Measurements from ENCODE around the gene PSMG4.

Gene PSMG4, protein sequence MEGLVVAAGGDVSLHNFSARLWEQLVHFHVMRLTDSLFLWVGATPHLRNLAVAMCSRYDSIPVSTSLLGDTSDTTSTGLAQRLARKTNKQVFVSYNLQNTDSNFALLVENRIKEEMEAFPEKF

GRCh38 chr6:3258720-3259490, at the start of gene PSMG4:
TSS of gene PSMG4 (plus strand) at chr6:3258947. CDS start at chr6:3259023, 76 bp downstream.
- peaks cover 24% of the 10 kb centered on the region for H3K36me3 ChIP-seq (ENCODE audit: low read depth)
- ATAC-seq (ENCODE audit: low read depth) (peak; percentile 86), DNase-seq (ENCODE audit: low spot score) (peak; percentile 90)
- no peaks in the 10 kb centered on the region for H3K27me3 ChIP-seq (ENCODE audit: insufficient read depth, poor library complexity, severe bottlenecking)
- peak within 1 kb of the TSS; percentile 45 for H3K27ac ChIP-seq (ENCODE audit: poor library complexity, severe bottlenecking)
- H3K9me3 ChIP-seq (ENCODE audit: severe bottlenecking) = no peaks in the 10 kb centered on the region
- no peak for TF ChIP-seq CTCF (IDR thresholded peaks at IDR 0.05; ENCODE audit: poor library complexity, severe bottlenecking)
- peak within 1 kb of the TSS; percentile 69 for H3K4me3 ChIP-seq (ENCODE audit: severe bottlenecking)
- peaks cover 7% of the 10 kb centered on the region for H3K4me1 ChIP-seq (ENCODE audit: insufficient read depth, poor library complexity, severe bottlenecking)

DNA sequence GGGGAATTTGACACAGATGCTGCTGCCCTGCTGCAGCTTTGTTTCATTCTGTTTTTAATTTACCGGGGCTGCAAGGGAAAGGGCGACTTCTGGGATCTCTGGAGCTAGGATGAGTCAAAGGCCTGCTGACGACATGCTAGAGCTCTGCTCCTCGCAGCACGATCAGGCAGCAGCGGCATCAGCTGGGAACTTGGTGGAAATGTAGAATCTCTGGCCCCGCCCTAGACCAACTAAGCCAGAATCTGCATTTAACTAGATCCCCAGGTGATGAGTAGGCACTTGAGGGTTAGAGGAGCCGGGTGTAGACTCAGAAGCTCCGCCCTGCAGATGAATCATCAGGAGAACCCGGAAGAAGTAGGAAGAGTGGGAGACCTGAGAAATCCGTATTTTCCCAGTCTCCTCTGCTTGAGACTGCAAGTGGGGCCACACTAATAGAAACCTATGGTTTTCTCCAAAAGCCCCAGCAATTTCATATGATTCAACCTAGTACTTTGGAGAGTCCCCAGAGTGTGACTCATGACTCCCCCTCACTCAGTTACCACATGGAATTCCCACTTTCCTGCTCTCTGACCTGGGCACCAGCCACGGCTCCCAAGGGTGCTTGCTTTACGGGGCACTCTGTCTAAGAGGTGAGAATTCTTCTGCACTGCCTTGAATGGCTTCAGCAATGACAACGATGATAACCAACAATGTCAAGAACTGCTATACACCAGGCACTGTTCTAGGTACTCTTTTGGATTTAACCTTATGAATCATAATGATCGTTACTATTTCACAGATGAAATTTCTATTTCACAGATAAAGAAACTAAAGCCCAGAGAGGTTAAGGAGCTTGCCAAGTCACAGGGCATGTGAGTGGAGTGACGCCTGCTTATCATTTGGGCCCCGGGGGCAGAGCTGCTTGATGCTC, 49.4 kb upstream of the PSMG4 start:
- Histone ChIP-seq H3K4me3 (ENCODE audit: severe bottlenecking) (no peak overlapping the region), H3K36me3 (ENCODE audit: low read depth) (no peaks in the 10 kb centered on the region), H3K9me3 (ENCODE audit: severe bottlenecking) (no peaks in the 10 kb centered on the region), H3K27me3 (ENCODE audit: insufficient read depth, poor library complexity, severe bottlenecking) (no peaks in the 10 kb centered on the region), H3K27ac (ENCODE audit: poor library complexity, severe bottlenecking) (peak overlapping the region; percentile 47), H3K4me1 (ENCODE audit: insufficient read depth, poor library complexity, severe bottlenecking) (peaks cover 23% of the 10 kb centered on the region)
- peak; percentile 55 for TF ChIP-seq CTCF (IDR thresholded peaks at IDR 0.05; ENCODE audit: poor library complexity, severe bottlenecking)
- peak; percentile 97 for ATAC-seq (ENCODE audit: low read depth)
- DNase-seq (ENCODE audit: low spot score) = peak; percentile 95

- Histone ChIP-seq H3K4me3 (ENCODE audit: severe bottlenecking) (no peak overlapping the region), H3K27ac (ENCODE audit: poor library complexity, severe bottlenecking) (peak overlapping the region; percentile 47), H3K4me1 (ENCODE audit: insufficient read depth, poor library complexity, severe bottlenecking) (peaks cover 23% of the 10 kb centered on the region), H3K9me3 (ENCODE audit: severe bottlenecking) (no peaks in the 10 kb centered on the region), H3K27me3 (ENCODE audit: insufficient read depth, poor library complexity, severe bottlenecking) (no peaks in the 10 kb centered on the region), H3K36me3 (ENCODE audit: low read depth) (no peaks in the 10 kb centered on the region)
- DNase-seq (ENCODE audit: low spot score) (no peak), ATAC-seq (ENCODE audit: low read depth) (no peak)
- TF ChIP-seq CTCF (IDR thresholded peaks at IDR 0.05; ENCODE audit: poor library complexity, severe bottlenecking) = no peak
These were observed 48.6 kb upstream of the PSMG4 start for GRCh38 chr6:3210024-3210610.

GRCh38 chr6:3211681-3212080, 47.1 kb upstream of the PSMG4 start:
- TF ChIP-seq CTCF (IDR thresholded peaks at IDR 0.05; ENCODE audit: poor library complexity, severe bottlenecking) = no peak
- no peaks in the 10 kb centered on the region for H3K36me3 ChIP-seq (ENCODE audit: low read depth)
- no peak for DNase-seq (ENCODE audit: low spot score)
- no peak for ATAC-seq (ENCODE audit: low read depth)
- H3K27me3 ChIP-seq (ENCODE audit: insufficient read depth, poor library complexity, severe bottlenecking) = no peaks in the 10 kb centered on the region
- H3K9me3 ChIP-seq (ENCODE audit: severe bottlenecking) = no peaks in the 10 kb centered on the region
- no peak overlapping the region for H3K27ac ChIP-seq (ENCODE audit: poor library complexity, severe bottlenecking)
- H3K4me1 ChIP-seq (ENCODE audit: insufficient read depth, poor library complexity, severe bottlenecking) = peaks cover 20% of the 10 kb centered on the region
- H3K4me3 ChIP-seq (ENCODE audit: severe bottlenecking) = no peak overlapping the region

All from RWPE2 (cell line).